Medulla oblongata (tissue), 1 donor: ENCODE measurements around the gene KLK4.

Source experiments
- DNase-seq: peaks from one replicate; pipeline ENCODE4 v3.0.0-alpha.2; 2015; ENCODE audit errors: extremely low spot score

The KLK4 gene

GRCh38 chr19:50880241-50880640 lies 31.0 kb downstream of the KLK4 start:
- DNase-seq = no peak

DNA sequence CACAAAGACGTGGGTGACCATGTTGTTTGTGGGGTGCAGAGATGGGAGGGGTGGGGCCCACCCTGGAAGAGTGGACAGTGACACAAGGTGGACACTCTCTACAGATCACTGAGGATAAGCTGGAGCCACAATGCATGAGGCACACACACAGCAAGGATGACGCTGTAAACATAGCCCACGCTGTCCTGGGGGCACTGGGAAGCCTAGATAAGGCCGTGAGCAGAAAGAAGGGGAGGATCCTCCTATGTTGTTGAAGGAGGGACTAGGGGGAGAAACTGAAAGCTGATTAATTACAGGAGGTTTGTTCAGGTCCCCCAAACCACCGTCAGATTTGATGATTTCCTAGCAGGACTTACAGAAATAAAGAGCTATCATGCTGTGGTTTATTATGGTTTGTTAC lies 32.3 kb downstream of the KLK4 start:
- DNase-seq = no peak

- no peak for DNase-seq
These were observed 33.9 kb downstream of the KLK4 start for GRCh38 chr19:50877338-50877737.

- DNase-seq = no peak
These were observed 34.7 kb downstream of the KLK4 start for GRCh38 chr19:50876456-50876855.

DNA sequence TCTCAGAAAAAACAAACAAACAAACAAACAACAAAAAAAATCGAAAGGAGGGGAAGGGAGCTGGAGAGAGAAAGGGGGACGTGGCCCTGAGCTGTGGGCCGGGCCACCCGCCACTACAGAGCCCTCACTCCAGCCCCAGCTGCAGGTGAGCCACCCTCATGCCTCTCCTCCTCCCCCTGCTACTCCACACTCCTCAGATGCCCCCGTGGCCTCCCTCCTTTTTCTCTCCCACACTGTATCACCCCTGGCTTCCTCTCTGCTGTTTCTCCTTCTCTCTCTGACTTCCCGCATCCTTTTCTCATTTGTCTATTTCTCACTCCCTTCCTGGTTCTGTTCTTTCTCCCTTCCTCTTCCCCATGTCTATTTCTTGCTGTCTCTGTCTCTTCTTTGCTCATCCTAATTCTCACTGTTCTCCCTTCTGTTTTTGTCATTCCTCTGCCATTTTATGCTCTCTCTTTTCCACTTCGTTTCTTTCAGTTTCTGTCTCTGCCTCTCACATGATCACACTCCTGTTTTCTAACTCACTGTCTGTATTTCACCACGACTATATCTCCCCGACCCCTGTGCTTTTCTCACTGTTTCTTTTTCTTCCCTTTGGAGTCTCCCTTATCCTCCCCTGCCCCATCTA lies 35.3 kb downstream of the KLK4 start:
- no peak for DNase-seq

DNA sequence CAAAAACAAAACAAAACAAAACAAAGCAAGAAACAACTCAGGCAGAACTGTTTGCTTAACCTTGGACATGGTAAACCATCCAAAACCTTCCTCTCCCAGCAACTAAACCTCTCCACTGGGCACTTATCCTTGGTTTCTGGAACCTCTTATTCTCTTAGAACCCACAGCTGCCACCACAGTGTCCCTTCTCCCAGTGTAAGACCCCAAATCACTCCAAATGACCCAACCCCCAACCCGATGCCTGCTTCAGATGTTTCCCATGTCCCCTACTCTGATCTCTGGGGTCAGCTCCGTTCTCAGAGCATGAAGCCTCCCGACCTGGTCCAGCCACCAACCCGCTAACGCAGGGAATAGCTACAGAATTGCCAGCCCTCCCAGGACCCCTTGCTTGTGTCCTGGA lies 37.0 kb downstream of the KLK4 start:
- no peak for DNase-seq

DNA sequence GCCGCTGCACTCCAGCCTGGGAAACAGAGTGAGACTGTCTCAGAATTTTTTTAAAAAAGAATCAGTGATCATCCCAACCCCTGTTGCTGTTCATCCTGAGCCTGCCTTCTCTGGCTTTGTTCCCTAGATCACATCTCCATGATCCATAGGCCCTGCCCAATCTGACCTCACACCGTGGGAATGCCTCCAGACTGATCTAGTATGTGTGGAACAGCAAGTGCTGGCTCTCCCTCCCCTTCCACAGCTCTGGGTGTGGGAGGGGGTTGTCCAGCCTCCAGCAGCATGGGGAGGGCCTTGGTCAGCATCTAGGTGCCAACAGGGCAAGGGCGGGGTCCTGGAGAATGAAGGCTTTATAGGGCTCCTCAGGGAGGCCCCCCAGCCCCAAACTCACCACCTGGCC lies 38.1 kb downstream of the KLK4 start, which contains the start of gene KLK2:
Gene KLK2 (plus strand): TSS at position 384 of the 400 bp plus-strand sequence. CDS start 35 bp downstream, outside the sequence.
- no peak for DNase-seq

- DNase-seq = no peak
These were observed 40.6 kb downstream of the KLK4 start for GRCh38 chr19:50870417-50871089.

DNA sequence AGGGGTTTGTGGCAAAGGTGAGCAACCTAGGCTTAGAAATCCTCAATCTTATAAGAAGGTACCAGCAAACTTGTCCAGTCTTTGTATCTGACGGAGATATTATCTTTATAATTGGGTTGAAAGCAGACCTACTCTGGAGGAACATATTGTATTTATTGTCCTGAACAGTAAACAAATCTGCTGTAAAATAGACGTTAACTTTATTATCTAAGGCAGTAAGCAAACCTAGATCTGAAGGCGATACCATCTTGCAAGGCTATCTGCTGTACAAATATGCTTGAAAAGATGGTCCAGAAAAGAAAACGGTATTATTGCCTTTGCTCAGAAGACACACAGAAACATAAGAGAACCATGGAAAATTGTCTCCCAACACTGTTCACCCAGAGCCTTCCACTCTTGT lies 41.7 kb downstream of the KLK4 start:
- no peak for DNase-seq

DNA sequence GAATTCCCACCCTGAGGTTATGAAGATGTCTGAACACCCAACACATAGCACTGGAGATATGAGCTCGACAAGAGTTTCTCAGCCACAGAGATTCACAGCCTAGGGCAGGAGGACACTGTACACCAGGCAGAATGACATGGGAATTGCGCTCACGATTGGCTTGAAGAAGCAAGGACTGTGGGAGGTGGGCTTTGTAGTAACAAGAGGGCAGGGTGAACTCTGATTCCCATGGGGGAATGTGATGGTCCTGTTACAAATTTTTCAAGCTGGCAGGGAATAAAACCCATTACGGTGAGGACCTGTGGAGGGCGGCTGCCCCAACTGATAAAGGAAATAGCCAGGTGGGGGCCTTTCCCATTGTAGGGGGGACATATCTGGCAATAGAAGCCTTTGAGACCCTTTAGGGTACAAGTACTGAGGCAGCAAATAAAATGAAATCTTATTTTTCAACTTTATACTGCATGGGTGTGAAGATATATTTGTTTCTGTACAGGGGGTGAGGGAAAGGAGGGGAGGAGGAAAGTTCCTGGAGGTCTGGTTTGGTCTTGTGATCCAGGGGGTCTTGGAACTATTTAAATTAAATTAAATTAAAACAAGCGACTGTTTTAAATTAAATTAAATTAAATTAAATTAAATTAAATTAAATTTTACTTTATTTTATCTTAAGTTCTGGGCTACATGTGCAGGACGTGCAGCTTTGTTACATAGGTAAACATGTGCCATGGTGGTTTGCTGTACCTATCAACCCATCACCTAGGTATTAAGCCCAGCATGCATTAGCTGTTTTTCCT lies 49.5 kb downstream of the KLK4 start:
- no peak for DNase-seq

DNA sequence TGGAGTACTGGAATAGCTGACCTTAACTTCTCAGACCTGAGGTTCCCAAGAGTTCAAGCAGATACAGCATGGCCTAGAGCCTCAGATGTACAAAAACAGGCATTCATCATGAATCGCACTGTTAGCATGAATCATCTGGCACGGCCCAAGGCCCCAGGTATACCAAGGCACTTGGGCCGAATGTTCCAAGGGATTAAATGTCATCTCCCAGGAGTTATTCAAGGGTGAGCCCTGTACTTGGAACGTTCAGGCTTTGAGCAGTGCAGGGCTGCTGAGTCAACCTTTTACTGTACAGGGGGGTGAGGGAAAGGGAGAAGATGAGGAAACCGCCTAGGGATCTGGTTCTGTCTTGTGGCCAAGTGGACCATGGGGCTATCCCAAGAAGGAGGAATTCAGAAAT lies 50.2 kb downstream of the KLK4 start:
- no peak for DNase-seq

GRCh38 chr19:50859849-50860248 lies 51.3 kb downstream of the KLK4 start:
- DNase-seq = no peak

DNA sequence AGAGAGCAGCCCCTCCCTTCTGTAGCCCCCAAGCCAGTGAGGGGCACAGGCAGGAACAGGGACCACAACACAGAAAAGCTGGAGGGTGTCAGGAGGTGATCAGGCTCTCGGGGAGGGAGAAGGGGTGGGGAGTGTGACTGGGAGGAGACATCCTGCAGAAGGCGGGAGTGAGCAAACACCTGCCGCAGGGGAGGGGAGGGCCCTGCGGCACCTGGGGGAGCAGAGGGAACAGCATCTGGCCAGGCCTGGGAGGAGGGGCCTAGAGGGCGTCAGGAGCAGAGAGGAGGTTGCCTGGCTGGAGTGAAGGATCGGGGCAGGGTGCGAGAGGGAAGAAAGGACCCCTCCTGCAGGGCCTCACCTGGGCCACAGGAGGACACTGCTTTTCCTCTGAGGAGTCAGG lies 52.3 kb downstream of the KLK4 start:
- DNase-seq = no peak

DNA sequence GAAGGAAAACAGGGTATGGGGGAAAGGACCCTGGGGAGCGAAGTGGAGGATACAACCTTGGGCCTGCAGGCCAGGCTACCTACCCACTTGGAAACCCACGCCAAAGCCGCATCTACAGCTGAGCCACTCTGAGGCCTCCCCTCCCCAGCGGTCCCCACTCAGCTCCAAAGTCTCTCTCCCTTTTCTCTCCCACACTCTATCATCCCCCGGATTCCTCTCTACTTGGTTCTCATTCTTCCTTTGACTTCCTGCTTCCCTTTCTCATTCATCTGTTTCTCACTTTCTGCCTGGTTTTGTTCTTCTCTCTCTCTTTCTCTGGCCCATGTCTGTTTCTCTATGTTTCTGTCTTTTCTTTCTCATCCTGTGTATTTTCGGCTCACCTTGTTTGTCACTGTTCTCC lies 53.8 kb downstream of the KLK4 start:
- DNase-seq = no peak
